Lower lobe of right lung (tissue), 2 donors: ENCODE measurements around the gene SPATA33. TPM values are rescaled to one million over a fixed set of nuclear protein-coding genes. Genes with fewer than 3 reads are reported as not detected.

ENCODE experiments used
- ATAC-seq, 2 donors: fragments of 200-7000 bp; cut with Tn5 transposase; one replicate each; pipeline ENCODE4 v1.9.1; 2020 to 2022; ENCODE audit warnings: mild to moderate bottlenecking in 2 of 2, moderate library complexity in 2 of 2
- DNase-seq: peaks from one replicate; pipeline ENCODE4 v3.0.0-alpha.2; 2020
- H3K27ac ChIP-seq: fragments of 200-600 bp; one replicate; pipeline ENCODE4 v1.8.0; 2022
- H3K27me3 ChIP-seq: fragments of 200-600 bp; one replicate; pipeline ENCODE4 v1.8.0; 2022; ENCODE audit warnings: low read depth
- H3K36me3 ChIP-seq: fragments of 200-600 bp; one replicate; pipeline ENCODE4 v1.8.0; 2022; ENCODE audit warnings: mild to moderate bottlenecking
- H3K4me1 ChIP-seq: fragments of 200-600 bp; one replicate; pipeline ENCODE4 v1.8.0; 2022
- H3K4me3 ChIP-seq: fragments of 200-600 bp; one replicate; pipeline ENCODE4 v1.8.0; 2022; ENCODE audit warnings: mild to moderate bottlenecking
- H3K9me3 ChIP-seq: fragments of 200-600 bp; one replicate; pipeline ENCODE4 v1.8.0; 2022
- intact Hi-C: fragments of 100-400 bp; cut with DNase I; formaldehyde crosslinking; loops from one replicate; pipeline ENCODE4 v1.11.0; 2022
- long read RNA-seq: library from polyadenylated mRNA; unstranded; transcript quantifications from one replicate; pipeline ENCODE4 v2.0.0, GENCODE V29; 2021
- total RNA-seq: library from RNA; stranded (reverse); fragmentation: NEBNext Ultra II Directional; extraction: Animal tissue kit (Norgen Biotek cat#: 25700); gene quantifications from one replicate; pipeline ENCODE4 v1.2.1, GENCODE V29; 2021
- TF ChIP-seq, protein P1 (sequence below): fragments of 200-600 bp; IDR thresholded peaks from one replicate; pipeline ENCODE4 v1.8.0; 2022; ENCODE audit warnings: antibody characterized with exemption, mild to moderate bottlenecking
- donor health status: DM: no; HTN: yes; CAD: no; lungs with severe emphysema.

The SPATA33 gene
- total RNA-seq = 9.7 TPM
- long read RNA-seq, partial matches to known transcripts = 0 of 10 reads
- long read RNA-seq, other reads (novel, unspliced or antisense) = 6 of 10 reads

GRCh38 chr16:89657442-89658220, at the start of gene SPATA33, which contains the start of gene CHMP1A:
Gene SPATA33, plus strand, starts transcription at chr16:89657836. Its CDS starts 76 bp downstream, at chr16:89657912.
Gene CHMP1A, minus strand, starts transcription at chr16:89657708. Its CDS starts 120 bp downstream, at chr16:89657588.
- intact Hi-C loops = no loop called here
- DNase-seq (peak; percentile 91), ATAC-seq (peak; percentile 97 to 99)
- Histone ChIP-seq H3K4me1 (peaks cover 22% of the 10 kb centered on the region), H3K36me3 (peaks cover 31% of the 10 kb centered on the region), H3K27ac (peak within 1 kb of the TSS; percentile 92), H3K9me3 (no peaks in the 10 kb centered on the region), H3K4me3 (peak within 1 kb of the TSS; percentile 91), H3K27me3 (no peaks in the 10 kb centered on the region)
- TF ChIP-seq, protein P1, sequence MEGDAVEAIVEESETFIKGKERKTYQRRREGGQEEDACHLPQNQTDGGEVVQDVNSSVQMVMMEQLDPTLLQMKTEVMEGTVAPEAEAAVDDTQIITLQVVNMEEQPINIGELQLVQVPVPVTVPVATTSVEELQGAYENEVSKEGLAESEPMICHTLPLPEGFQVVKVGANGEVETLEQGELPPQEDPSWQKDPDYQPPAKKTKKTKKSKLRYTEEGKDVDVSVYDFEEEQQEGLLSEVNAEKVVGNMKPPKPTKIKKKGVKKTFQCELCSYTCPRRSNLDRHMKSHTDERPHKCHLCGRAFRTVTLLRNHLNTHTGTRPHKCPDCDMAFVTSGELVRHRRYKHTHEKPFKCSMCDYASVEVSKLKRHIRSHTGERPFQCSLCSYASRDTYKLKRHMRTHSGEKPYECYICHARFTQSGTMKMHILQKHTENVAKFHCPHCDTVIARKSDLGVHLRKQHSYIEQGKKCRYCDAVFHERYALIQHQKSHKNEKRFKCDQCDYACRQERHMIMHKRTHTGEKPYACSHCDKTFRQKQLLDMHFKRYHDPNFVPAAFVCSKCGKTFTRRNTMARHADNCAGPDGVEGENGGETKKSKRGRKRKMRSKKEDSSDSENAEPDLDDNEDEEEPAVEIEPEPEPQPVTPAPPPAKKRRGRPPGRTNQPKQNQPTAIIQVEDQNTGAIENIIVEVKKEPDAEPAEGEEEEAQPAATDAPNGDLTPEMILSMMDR = no peak

DNA sequence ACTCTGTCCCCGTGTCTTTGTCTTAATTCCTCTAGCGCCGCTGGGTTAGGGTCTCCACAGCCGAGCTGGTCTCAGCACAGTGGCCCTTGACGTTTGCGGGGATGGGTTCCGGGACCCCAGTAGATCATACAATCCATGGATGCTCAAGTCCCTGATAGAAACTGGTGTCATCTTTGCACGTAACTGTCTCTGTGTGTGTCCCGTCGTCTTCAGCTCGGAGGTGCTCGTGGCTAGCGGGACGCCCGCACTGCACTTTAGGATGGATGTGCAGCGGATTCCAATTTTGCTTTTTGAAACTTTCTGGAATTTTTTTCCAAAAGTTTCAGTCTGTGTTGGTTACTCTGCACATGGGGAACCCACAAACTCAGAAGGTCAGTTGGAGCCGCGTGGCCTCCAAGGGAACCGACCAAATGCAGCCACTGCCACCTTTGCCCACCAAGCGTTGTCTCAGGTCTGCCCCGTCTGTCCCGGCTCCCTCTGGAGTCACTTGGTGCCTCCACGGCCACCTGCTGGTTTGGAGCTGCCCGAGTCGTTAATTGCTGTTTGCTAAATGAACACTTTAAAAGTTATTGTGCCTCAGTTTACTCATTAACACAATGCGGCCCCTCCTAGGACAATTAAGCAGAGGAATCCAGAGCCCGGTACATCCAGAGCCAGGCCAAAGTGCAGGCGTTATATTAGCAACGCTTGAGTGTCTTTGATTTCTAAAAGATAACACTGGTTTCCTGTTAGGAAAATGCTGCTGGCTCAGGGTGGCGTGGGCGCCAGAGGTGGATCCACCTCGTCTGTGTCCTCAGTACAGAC, 49.5 kb upstream of the SPATA33 start:
- ATAC-seq = no peak
- Histone ChIP-seq H3K4me1 (no peaks in the 10 kb centered on the region), H3K27ac (no peak overlapping the region), H3K36me3 (no peaks in the 10 kb centered on the region), H3K9me3 (no peaks in the 10 kb centered on the region), H3K4me3 (no peak overlapping the region), H3K27me3 (no peaks in the 10 kb centered on the region)
- TF ChIP-seq, protein P1 = no peak
- DNase-seq = no peak
- intact Hi-C loops = no loop called here

DNA sequence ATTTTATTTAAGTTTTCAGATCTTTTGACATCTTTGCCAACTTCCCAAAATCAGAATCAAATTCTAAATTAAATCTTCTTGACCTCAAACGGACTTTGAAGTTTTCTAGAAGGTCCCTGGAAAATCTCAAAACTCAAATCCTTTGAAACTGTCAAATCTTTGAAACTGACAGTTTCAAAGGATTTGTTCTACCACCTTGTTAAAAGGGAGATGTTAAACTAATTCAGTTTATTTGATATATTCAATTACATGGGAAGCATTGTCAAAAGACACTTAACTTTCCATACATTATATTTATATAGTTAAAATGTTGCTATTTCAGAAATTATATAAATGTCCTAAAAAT, 47.6 kb upstream of the SPATA33 start:
- ATAC-seq (no peak), DNase-seq (no peak)
- H3K4me1 ChIP-seq = no peaks in the 10 kb centered on the region
- no peaks in the 10 kb centered on the region for H3K27me3 ChIP-seq
- H3K9me3 ChIP-seq = no peaks in the 10 kb centered on the region
- no peak overlapping the region for H3K4me3 ChIP-seq
- no peaks in the 10 kb centered on the region for H3K36me3 ChIP-seq
- TF ChIP-seq, protein P1 = no peak
- no peak overlapping the region for H3K27ac ChIP-seq
- intact Hi-C loops = no loop called here

DNA sequence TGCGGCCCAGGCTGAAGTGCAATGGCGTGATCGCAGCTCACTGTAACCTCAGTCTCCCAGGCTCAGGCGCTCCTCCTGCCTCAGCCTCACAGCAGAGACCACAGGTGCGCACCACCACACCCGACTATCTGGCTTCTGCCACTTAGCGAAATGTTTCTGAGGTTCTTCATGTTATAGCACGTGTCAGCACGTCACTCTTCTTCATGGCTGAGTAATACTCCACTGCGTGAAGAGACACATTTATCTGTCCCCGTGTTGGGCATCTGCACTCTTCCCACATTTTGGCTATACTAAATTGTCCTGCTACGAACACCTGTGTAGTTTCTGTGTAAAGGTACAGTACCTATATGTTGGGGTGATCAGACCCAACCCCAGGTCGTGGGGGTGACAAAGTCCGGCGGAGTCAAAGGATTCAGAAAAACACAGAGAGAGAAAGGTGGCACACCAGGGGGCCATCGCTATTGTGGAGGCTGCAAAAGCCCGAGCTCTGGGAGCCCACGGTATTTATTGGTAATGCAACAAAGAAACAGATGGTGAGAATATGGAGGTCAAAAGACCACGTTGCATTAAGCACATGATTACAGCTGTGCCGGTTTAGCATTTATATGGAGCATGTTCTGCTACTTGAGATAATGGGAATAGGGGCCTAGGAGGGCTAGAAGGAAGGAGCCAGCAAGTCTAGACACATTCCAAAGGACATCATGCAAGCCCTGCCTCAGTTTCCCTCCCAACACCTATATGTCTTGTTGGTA, 45.0 kb upstream of the SPATA33 start:
- Histone ChIP-seq H3K36me3 (no peaks in the 10 kb centered on the region), H3K27me3 (no peaks in the 10 kb centered on the region), H3K4me3 (no peak overlapping the region), H3K9me3 (no peaks in the 10 kb centered on the region), H3K27ac (no peak overlapping the region), H3K4me1 (no peaks in the 10 kb centered on the region)
- DNase-seq (no peak), ATAC-seq (no peak)
- TF ChIP-seq, protein P1 = no peak
- intact Hi-C loops = no loop called here
